Vagina (tissue), 2 donors: ENCODE measurements around the gene NSUN2.

Experiments used
- CTCF ChIP-seq, 3 experiments: fragments of 450-650 bp in 2 of 3; fragments of 200-600 bp in 1 of 3; sonication (generic) in 1 of 3; IDR thresholded peaks; one replicate each; pipeline ENCODE4 v1.5.1; 2017 to 2019; ENCODE audit warnings: antibody characterized with exemption in 3 of 3, mild to moderate bottlenecking in 2 of 3, moderate library complexity in 2 of 3
- POLR2A ChIP-seq, 2 donors: fragments of 450-650 bp; IDR thresholded peaks; one replicate each; pipeline ENCODE4 v1.6.1; 2017; ENCODE audit warnings: antibody characterized with exemption in 2 of 2, mild to moderate bottlenecking in 2 of 2, moderate library complexity in 2 of 2
- POLR2AphosphoS5 ChIP-seq, 2 donors: sonication (generic); formaldehyde crosslinking; IDR thresholded peaks; one replicate each; pipeline ENCODE4 v1.9.0; 2017; ENCODE audit warnings: antibody characterized with exemption in 2 of 2, mild to moderate bottlenecking in 2 of 2, low read depth in 1 of 2; ENCODE audit not compliant: insufficient read depth in 1 of 2

GRCh38 chr5:6554812-6555211, 78.0 kb downstream of the NSUN2 start:
- no peak for TF ChIP-seq CTCF (IDR thresholded peaks at IDR 0.05)
- no peak for TF ChIP-seq POLR2AphosphoS5 (IDR thresholded peaks at IDR 0.05; ENCODE audit: insufficient read depth in 1 of 2, low read depth in 1 of 2)
- no peak for TF ChIP-seq POLR2A (IDR thresholded peaks at IDR 0.05)
